GM21576 (cell line): ENCODE results near the gene NR1D1.

Source experiments
- ATAC-seq: cut with Tn5 transposase; IDR thresholded peaks from one replicate; pipeline ENCODE4 v1.9.1; 2021; ENCODE audit warnings: mild to moderate bottlenecking, moderate library complexity; ENCODE audit not compliant: unreplicated experiment

NR1D1 gene

GRCh38 chr17:40063901-40064531 is 36.4 kb downstream of the NR1D1 start:
- no peak for ATAC-seq

DNA sequence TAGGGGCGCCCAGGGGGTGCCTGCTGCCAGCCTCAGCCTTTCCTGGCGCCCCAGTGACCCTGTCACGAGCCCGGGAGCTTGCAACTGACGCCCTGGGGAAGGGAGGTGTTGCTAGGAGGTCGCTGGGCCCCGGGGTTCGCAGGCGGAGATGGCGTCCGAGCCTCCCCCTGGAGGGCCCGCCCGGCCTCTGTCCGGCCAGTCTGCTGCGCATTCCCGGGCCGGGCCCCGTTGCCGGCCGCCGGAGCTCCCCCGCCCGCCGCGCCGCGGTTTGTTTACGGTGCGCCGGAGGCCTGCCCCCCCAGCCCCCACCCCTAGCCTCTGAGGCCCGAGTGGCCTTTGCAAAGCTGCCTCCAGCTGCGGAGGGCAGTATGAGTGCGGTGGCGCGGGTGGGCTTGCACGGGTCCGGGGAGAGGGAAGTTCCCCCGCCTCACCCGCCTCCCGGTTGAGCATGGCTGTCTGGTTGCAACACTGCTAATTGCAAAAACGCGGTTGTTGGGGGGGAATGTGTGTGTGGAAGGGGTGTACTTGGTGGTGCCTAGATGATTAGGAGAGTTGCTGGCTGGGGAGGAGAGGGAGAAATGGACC is 37.1 kb downstream of the NR1D1 start:
- peak; percentile 28 for ATAC-seq

GRCh38 chr17:40062329-40063186 is 37.8 kb downstream of the NR1D1 start, which contains the start of gene THRA:
THRA (plus strand) TSS chr17:40062965; CDS start chr17:40074489, 11,524 bp downstream.
- peak; percentile 49 for ATAC-seq

DNA sequence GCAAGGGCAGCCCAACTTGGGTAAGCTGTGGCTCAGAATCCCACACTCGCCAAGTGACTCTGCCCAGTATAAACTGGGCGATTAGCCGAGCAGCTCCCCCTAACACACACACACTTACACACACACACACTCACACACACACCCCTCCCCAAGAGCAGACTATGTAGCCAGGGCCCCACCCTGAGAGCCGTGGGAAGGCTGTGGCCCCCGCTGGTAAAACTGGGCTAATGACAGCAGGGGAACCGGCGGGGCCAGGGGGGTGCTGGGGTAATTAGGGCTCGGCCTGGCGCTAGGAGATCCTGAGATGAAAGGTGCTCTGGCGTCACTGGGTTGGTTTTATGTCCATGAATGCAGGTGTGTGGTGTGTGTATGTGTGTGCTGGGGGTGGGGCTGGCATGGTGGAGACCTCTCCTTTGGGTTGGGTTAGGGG is 38.8 kb downstream of the NR1D1 start:
- ATAC-seq: no peak

DNA sequence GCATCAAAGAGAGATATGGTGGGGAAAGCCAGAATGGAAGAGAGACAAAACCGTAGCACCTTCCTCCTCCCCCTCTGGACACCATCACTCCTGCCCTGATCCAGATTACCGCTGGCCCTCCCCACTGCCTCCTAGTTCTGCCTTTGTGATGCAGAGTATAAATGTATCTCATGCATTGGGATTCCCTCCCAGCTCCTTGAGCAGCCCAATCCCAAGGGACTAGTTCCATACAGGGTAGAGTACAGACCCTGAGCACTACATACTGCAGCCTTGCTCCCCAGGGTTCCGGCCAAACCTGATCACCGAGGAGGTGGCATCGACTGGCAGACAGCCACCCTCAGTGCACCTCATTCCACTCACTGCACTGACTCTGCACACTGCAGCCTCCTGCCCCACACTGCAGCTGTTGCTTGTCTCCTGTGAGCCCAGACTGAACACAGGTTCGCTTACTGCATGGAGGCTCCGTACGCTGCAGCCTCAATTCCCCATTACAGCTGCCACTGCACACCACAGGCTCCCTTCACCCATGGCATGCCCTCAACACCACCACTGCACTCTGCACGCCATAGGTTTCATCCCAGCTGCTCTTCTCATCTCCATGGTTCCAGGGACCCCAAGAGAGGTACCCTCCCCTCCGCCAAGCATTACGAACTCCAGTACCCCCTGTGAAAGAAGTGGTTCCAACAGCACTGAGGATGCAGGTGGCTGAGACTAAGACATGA is 39.3 kb downstream of the NR1D1 start:
- no peak for ATAC-seq

DNA sequence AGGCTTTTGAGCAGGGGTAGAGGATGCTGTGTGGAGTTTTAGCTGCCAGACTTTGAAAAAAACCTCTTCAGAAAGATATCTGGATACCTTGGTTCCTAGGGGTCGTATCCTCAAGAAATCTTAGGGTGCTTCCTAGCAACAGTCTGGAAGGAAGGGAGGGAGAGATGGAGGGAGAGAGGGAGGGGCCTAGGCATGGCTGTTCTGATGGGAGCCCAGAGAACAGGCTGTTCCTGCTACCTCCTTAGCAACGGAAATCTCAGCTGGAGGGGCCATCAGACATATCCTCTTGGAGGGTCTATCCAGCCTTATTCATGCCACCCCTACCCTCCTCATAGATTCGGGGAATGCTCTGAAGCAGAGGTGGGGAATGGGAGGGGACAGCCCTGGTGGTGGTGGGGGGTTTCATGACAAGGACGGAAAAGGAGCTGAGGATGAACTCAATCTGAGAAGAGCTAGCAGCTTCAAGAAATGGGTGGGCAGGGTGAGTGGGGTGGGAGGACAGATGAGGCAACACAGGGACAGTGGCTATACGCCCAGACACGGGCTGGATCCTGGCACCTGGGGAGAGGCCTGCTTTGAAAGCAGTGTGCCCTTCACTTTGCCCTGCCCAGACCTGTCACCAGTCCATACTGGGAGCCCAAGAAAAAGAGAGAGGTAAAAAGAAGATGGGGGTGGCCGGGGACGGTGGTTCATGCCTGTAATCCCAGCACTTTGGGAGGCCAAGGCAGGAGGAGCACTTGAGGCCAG is 40.5 kb downstream of the NR1D1 start:
- ATAC-seq: no peak

DNA sequence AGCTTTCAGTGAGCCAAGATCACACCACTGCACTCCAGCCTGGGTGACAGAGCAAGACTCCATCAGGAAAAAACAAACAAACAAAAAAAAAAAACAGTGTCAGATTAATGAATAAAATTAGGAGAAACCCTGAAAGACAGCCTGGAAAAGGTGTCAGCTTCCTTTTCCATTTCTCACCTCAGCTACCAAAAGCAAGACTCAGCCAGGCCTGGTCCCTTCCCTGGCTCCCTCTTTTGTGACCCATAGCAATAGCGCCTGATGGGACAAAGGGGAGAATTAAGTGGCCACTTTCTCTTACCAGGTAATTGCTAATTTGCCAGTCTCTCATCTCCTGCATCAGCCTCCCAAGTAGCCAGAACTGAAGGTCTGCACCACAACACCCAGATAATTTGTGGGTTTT is 41.5 kb downstream of the NR1D1 start:
- no peak for ATAC-seq

DNA sequence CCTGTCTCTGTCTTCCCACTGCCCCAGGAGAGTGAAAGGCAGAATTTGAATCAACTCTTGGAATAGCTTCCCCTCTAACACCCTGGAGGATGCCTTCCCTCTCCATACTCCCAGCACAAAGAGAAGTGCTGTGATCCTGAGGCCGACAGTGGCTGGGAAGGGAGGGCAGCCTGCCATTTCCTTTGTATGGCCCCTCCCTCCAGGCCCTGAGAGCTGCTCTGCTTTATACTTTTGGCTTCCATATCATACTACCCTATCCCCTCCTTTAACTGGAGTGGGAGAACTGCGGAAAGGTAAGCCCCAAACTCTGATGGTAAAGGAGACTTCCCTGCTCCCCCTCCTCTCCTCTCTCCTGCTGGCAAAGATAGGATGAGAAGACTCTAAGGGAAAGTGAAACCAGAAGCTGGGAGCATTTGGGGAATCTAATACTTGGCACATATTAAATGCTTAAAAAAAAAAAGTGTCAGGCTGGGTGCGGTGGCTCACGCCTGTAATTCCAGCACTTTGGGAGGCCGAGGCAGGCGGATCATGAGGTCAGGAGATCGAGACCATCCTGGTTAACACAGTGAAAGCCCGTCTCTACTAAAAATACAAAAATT is 42.1 kb downstream of the NR1D1 start:
- no peak for ATAC-seq

- no peak for ATAC-seq
Observed at GRCh38 chr17:40056379-40057015, 43.9 kb downstream of the NR1D1 start.
